ENCODE measurements around the gene SLC38A10. TPM values are rescaled to one million over a fixed set of nuclear protein-coding genes. Genes with fewer than 3 reads are reported as not detected.

Gene SLC38A10
- polyA plus RNA-seq, 2 donors = 22.9 to 40.5 TPM

DNA sequence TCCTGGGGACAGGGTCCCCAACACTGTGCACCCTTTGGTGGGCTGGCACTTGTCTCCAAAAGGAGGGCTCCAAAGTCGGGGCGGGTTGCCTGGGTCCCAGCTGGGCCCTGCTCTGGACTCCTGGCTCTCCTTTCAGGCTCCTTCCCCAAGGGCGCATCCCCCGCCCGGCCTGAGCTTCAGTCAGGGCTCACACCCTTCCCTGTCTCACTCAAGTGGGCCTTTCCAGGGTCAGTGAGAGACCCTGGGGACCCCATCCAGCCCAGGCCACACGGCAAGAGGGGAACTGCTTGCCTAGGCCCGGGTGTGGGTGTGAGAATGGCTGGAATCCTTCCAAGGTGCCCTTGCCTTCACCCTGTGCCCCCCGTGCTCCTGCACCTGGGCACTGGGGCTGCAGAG lies 41.8 kb upstream of the SLC38A10 start:
- H3K27ac ChIP-seq (ENCODE audit: low read depth in 2 of 2, low read length in 1 of 2) = peak overlapping the region in 1 of 2 donors; percentile 29
- H3K27me3 ChIP-seq (ENCODE audit: control insufficient read depth in 1 of 2, insufficient read depth in 2 of 2, low read length in 2 of 2) = no peaks in the 10 kb centered on the region
- H3K36me3 ChIP-seq (ENCODE audit: control insufficient read depth in 2 of 2, insufficient read depth in 2 of 2, low read length in 1 of 2) = no peaks in the 10 kb centered on the region
- peaks cover 16 to 31% of the 10 kb centered on the region in 2 donors for H3K4me1 ChIP-seq (ENCODE audit: control insufficient read depth in 2 of 2, insufficient read depth in 2 of 2, low read length in 1 of 2)
- WGBS, 2 donors = 32 to 38% methylated on average over 8 of the region's 8 CpGs
- H3K4me3 ChIP-seq (ENCODE audit: low read depth in 1 of 2, low read length in 2 of 2) = no peak overlapping the region
- no peaks in the 10 kb centered on the region for H3K9me3 ChIP-seq (ENCODE audit: control insufficient read depth in 2 of 2, insufficient read depth in 1 of 2, low read depth in 1 of 2, low read length in 1 of 2)

DNA sequence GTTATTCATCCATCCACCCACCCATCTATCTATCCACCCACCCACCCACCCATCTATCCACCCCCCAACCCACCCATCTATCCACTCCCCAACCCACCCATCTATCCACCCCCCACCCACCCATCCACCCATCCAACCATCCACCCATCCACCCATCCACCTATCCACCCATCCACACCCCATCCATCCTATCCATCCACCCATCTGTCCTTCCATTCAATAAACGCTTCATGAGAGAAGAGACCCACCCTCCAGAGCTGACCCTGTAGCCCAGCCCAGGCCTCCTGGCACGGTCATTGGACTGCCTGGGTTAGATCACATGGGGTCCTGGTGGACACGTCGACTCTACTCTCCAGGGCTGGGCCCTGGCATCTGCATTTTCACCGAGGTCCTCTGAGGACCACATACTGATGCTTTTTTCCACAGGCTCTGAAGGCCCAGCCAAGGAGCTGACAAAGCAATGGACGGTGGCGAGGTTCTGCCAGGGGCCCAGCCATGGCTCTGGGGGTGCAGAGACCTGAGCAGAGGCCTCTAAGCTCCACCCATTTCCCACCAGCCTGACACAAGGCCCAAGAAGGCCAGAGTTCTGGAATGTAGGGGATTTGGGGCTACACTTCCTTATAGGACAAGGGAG lies 41.3 kb upstream of the SLC38A10 start:
- Histone ChIP-seq H3K4me3 (ENCODE audit: low read depth in 1 of 2, low read length in 2 of 2) (no peak overlapping the region), H3K4me1 (ENCODE audit: control insufficient read depth in 2 of 2, insufficient read depth in 2 of 2, low read length in 1 of 2) (peaks cover 16 to 36% of the 10 kb centered on the region in 2 donors), H3K27me3 (ENCODE audit: control insufficient read depth in 1 of 2, insufficient read depth in 2 of 2, low read length in 2 of 2) (no peaks in the 10 kb centered on the region), H3K27ac (ENCODE audit: low read depth in 2 of 2, low read length in 1 of 2) (no peak overlapping the region), H3K36me3 (ENCODE audit: control insufficient read depth in 2 of 2, insufficient read depth in 2 of 2, low read length in 1 of 2) (no peaks in the 10 kb centered on the region), H3K9me3 (ENCODE audit: control insufficient read depth in 2 of 2, insufficient read depth in 1 of 2, low read depth in 1 of 2, low read length in 1 of 2) (no peaks in the 10 kb centered on the region)
- WGBS, 2 donors = 89 to 92% methylated on average over 7 of the region's 7 CpGs

DNA sequence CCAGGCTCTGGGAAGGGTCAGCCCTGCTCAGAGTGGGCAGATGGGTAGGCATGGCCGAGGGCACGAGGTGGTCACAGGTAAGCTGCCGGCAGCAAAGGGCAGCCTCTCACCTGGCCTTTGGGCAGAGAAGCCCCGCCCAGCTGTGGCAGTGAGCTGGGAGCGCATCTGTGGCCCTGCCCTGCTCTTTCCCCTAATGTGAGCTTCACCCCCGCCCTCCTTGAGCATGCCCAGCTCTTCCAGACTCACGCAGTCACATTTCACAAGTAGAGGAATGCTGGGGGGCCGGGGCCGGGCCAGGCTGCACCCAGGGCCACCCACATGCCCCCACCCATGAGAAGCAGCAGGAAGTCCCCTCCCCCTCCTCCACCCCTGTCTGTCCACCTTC lies 40.7 kb upstream of the SLC38A10 start:
- no peaks in the 10 kb centered on the region for H3K27me3 ChIP-seq (ENCODE audit: control insufficient read depth in 1 of 2, insufficient read depth in 2 of 2, low read length in 2 of 2)
- no peak overlapping the region for H3K4me3 ChIP-seq (ENCODE audit: low read depth in 1 of 2, low read length in 2 of 2)
- H3K9me3 ChIP-seq (ENCODE audit: control insufficient read depth in 2 of 2, insufficient read depth in 1 of 2, low read depth in 1 of 2, low read length in 1 of 2) = no peaks in the 10 kb centered on the region
- no peaks in the 10 kb centered on the region for H3K36me3 ChIP-seq (ENCODE audit: control insufficient read depth in 2 of 2, insufficient read depth in 2 of 2, low read length in 1 of 2)
- no peak overlapping the region for H3K27ac ChIP-seq (ENCODE audit: low read depth in 2 of 2, low read length in 1 of 2)
- peaks cover 18 to 39% of the 10 kb centered on the region in 2 donors for H3K4me1 ChIP-seq (ENCODE audit: control insufficient read depth in 2 of 2, insufficient read depth in 2 of 2, low read length in 1 of 2)
- WGBS, 2 donors = 57 to 58% methylated on average over 9 of the region's 9 CpGs

DNA sequence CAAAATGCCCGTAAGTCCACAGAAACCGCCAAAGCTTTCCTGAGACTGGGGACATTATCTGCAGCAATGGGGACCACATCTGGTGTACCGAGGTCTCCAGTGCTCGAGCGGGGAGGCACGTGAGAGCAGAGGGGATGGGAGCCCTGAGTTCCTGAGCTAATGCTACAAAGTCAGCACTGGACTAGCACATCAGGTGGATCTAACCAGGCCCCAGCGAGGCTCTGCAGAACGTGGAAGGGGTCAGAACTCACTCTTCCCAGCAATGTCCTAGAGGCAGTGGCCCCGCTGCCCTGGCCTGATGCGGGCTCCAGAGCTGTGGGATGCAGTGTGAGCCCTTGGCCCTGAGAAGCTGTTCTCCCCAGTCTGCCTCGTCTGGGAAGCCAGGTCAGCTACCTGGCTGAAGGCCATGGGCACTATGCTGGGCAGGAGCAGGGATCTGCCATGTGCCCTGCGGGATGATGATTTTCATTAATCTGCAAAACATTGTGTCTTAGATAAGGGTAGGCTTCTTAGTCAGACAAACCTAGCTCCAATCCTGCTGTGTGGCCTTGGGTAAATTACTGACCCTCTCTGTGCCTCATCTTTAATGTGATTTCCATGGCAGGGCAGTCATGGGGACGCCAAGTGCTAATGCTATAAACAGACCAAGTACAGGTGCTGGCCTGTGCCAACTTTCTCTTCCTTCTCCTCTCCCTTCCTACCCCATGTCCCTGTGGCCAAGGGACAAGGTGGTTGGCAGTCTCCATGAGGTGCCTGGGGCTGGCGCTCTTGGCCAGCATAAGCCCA lies 40.1 kb upstream of the SLC38A10 start:
- WGBS, 2 donors = 80 to 84% methylated on average over 14 of the region's 14 CpGs
- Histone ChIP-seq H3K27me3 (ENCODE audit: control insufficient read depth in 1 of 2, insufficient read depth in 2 of 2, low read length in 2 of 2) (no peaks in the 10 kb centered on the region), H3K27ac (ENCODE audit: low read depth in 2 of 2, low read length in 1 of 2) (no peak overlapping the region)

DNA sequence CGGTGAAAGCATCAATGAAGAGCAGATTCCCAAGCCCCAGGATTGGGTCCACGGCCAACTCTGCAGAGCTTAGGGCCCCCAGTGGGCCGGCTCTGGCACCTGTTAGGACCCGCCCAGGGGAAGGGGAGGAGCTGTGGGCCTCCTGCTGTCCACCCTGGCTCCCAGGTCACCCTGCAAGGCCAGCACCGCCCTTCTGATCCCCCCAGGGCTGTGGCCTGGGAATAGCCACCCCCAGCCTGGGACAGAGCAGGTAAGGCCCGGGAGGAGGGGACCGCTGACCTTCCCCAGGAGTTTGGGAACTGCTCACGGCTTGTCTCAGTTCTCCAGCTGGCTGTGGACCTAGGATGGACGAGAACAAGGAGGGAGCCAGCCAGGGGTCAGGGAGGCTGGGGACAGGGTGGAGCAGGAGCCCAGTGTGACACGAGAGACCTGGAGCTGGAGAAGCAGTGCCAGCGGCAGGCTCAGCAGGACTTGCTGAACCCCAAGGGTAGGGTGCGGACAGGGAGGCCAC lies 39.3 kb upstream of the SLC38A10 start:
- H3K27me3 ChIP-seq (ENCODE audit: control insufficient read depth in 1 of 2, insufficient read depth in 2 of 2, low read length in 2 of 2) = no peaks in the 10 kb centered on the region
- WGBS, 2 donors = 75 to 76% methylated on average over 12 of the region's 12 CpGs
- H3K4me3 ChIP-seq (ENCODE audit: low read depth in 1 of 2, low read length in 2 of 2) = no peak overlapping the region
- no peak overlapping the region for H3K27ac ChIP-seq (ENCODE audit: low read depth in 2 of 2, low read length in 1 of 2)
- no peaks in the 10 kb centered on the region for H3K36me3 ChIP-seq (ENCODE audit: control insufficient read depth in 2 of 2, insufficient read depth in 2 of 2, low read length in 1 of 2)
- peaks cover 29 to 45% of the 10 kb centered on the region in 2 donors for H3K4me1 ChIP-seq (ENCODE audit: control insufficient read depth in 2 of 2, insufficient read depth in 2 of 2, low read length in 1 of 2)
- H3K9me3 ChIP-seq (ENCODE audit: control insufficient read depth in 2 of 2, insufficient read depth in 1 of 2, low read depth in 1 of 2, low read length in 1 of 2) = no peaks in the 10 kb centered on the region

More for the DNA sequence above, 40.1 kb upstream of the SLC38A10 start:
- H3K9me3 ChIP-seq (ENCODE audit: control insufficient read depth in 2 of 2, insufficient read depth in 1 of 2, low read depth in 1 of 2, low read length in 1 of 2) = no peaks in the 10 kb centered on the region
- H3K4me3 ChIP-seq (ENCODE audit: low read depth in 1 of 2, low read length in 2 of 2) = no peak overlapping the region
- no peaks in the 10 kb centered on the region for H3K36me3 ChIP-seq (ENCODE audit: control insufficient read depth in 2 of 2, insufficient read depth in 2 of 2, low read length in 1 of 2)
- H3K4me1 ChIP-seq (ENCODE audit: control insufficient read depth in 2 of 2, insufficient read depth in 2 of 2, low read length in 1 of 2) = peaks cover 24 to 41% of the 10 kb centered on the region in 2 donors

DNA sequence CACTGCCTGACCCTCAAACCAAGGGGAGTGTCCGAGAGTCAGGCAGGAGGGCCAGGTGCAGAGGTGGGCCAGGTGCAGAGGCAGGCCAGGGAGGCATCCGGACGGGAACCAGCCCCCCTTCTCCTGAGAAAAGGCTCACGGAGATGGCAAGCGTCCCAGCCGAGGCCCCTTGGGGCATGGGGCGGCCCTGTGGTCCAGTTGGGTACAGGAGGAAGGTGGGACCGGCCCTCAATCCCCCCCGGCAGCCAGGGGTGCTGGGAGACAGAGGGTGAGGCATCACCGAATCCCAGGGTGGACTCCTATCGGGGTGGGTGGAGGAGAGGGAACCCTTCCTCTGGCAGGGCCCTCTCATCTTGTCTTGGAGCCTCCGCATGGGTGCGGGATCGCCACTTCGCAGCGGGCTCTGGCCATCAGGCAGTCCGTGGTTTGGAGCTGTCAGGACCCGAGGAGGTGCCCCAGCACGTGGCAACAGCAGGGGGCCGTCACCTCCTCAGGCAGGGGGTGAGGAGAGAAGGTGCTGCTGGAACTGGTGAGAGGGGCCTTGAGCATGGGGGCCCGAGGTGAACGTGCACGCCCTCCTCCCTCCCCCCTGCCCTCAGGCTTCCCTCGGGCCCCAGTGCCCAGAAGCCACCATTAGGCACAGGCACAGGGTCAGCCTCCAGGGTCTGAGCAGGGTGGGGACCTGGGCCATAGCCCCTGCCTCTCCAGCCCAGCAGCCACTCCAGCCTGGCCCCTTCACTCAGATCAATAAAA lies 38.7 kb upstream of the SLC38A10 start:
- no peak overlapping the region for H3K27ac ChIP-seq (ENCODE audit: low read depth in 2 of 2, low read length in 1 of 2)
- H3K36me3 ChIP-seq (ENCODE audit: control insufficient read depth in 2 of 2, insufficient read depth in 2 of 2, low read length in 1 of 2) = no peaks in the 10 kb centered on the region
- H3K9me3 ChIP-seq (ENCODE audit: control insufficient read depth in 2 of 2, insufficient read depth in 1 of 2, low read depth in 1 of 2, low read length in 1 of 2) = no peaks in the 10 kb centered on the region
- WGBS, 2 donors = 77 to 81% methylated on average over 24 of the region's 24 CpGs
- H3K4me1 ChIP-seq (ENCODE audit: control insufficient read depth in 2 of 2, insufficient read depth in 2 of 2, low read length in 1 of 2) = peaks cover 28 to 46% of the 10 kb centered on the region in 2 donors
- no peak overlapping the region for H3K4me3 ChIP-seq (ENCODE audit: low read depth in 1 of 2, low read length in 2 of 2)
- H3K27me3 ChIP-seq (ENCODE audit: control insufficient read depth in 1 of 2, insufficient read depth in 2 of 2, low read length in 2 of 2) = no peaks in the 10 kb centered on the region

DNA sequence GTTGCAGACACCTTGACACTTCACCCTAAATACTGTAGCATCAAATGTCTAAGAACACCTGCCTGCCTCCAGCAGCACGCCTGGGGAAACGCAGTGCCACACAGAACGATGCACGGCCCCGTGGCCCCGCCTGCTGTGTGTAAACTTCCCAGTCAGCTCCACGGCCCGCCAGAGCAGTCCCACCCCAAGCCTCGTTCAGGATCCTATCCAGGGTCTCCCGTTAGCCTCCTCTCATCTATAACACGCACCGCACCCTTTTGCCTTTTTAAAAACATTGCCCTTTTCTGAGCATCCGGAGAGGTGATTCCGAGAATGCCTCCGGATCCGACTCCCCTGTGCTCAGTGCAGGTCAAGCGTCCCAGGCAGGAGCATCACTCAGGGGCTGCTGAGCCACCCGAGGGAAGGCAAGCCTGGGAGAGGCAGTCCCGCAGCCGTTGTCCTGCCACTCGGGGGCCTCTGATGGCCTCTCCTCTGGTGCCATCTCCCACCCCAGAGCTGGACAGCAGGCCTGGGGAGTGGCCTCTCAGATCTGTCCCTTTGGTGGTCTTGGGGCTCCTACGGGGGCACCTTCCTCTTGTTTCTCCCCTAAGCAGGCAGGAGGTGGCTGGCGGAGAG lies 37.9 kb upstream of the SLC38A10 start:
- Histone ChIP-seq H3K27ac (ENCODE audit: low read depth in 2 of 2, low read length in 1 of 2) (no peak overlapping the region), H3K4me3 (ENCODE audit: low read depth in 1 of 2, low read length in 2 of 2) (no peak overlapping the region), H3K36me3 (ENCODE audit: control insufficient read depth in 2 of 2, insufficient read depth in 2 of 2, low read length in 1 of 2) (no peaks in the 10 kb centered on the region), H3K27me3 (ENCODE audit: control insufficient read depth in 1 of 2, insufficient read depth in 2 of 2, low read length in 2 of 2) (no peaks in the 10 kb centered on the region), H3K4me1 (ENCODE audit: control insufficient read depth in 2 of 2, insufficient read depth in 2 of 2, low read length in 1 of 2) (peaks cover 35 to 52% of the 10 kb centered on the region in 2 donors), H3K9me3 (ENCODE audit: control insufficient read depth in 2 of 2, insufficient read depth in 1 of 2, low read depth in 1 of 2, low read length in 1 of 2) (no peaks in the 10 kb centered on the region)
- WGBS, 2 donors = 62 to 64% methylated on average over 23 of the region's 23 CpGs

DNA sequence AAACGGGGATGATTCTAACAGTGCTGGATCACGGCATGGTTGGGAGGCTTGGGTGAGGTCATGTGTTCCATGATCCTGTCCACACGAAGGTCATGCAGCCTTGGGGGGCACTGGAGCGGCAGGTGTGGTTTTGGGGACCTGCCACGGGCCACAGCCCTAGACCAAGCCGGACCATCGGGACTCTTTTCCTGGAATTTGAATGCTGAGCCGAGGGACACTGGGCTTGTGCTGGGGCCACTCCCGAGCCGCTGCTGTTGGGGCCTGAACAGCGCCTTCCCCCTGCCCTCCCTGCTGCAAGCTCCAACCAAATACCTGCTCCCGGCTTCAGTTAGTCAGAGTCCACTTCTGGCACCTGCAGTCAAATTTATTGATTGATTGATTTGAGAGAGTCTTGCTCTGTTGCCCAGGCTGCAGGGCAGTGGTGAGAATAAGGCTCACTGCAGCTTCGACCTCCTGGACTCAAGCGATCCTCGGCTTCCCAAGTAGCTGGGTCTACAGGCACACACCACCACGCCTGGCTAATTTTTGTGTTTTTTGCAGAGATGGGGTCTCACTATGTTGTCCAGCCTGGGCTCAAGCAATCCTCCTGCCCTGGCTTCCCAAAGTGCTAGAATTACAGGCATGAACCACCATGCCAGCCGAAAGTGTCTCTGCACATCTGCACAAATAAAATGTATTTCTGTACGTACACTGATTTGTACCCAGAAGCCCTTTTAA lies 37.2 kb upstream of the SLC38A10 start:
- 81% methylated on average over 18 of the region's 18 CpGs for WGBS, 2 donors
- H3K27ac ChIP-seq (ENCODE audit: low read depth in 2 of 2, low read length in 1 of 2) = no peak overlapping the region
- peaks cover 35 to 50% of the 10 kb centered on the region in 2 donors for H3K4me1 ChIP-seq (ENCODE audit: control insufficient read depth in 2 of 2, insufficient read depth in 2 of 2, low read length in 1 of 2)
- H3K27me3 ChIP-seq (ENCODE audit: control insufficient read depth in 1 of 2, insufficient read depth in 2 of 2, low read length in 2 of 2) = no peaks in the 10 kb centered on the region
- no peaks in the 10 kb centered on the region for H3K36me3 ChIP-seq (ENCODE audit: control insufficient read depth in 2 of 2, insufficient read depth in 2 of 2, low read length in 1 of 2)
- no peaks in the 10 kb centered on the region for H3K9me3 ChIP-seq (ENCODE audit: control insufficient read depth in 2 of 2, insufficient read depth in 1 of 2, low read depth in 1 of 2, low read length in 1 of 2)
- no peak overlapping the region for H3K4me3 ChIP-seq (ENCODE audit: low read depth in 1 of 2, low read length in 2 of 2)

Data from esophagus (tissue), 2 donors.